HG03175 (cell line): ENCODE measurements around the gene RAB5B.
"Not testable (repeated sequence)": the region's sequence is repeated elsewhere in the genome, so short reads cannot be mapped to it uniquely, and the experiment has no call there.

Experiments
- ATAC-seq: cut with Tn5 transposase; IDR thresholded peaks from one replicate; pipeline ENCODE4 v1.9.1; 2021; ENCODE audit warnings: mild to moderate bottlenecking, moderate library complexity; ENCODE audit not compliant: unreplicated experiment

The RAB5B gene

GRCh38 chr12:55982319-55982936, 8.6 kb downstream of the RAB5B start:
- peak; percentile 91 for ATAC-seq

- ATAC-seq = no peak
Measured at GRCh38 chr12:55983232-55983842, 9.5 kb downstream of the RAB5B start.

- ATAC-seq = no peak
Measured at GRCh38 chr12:55984861-55985260, 11.0 kb downstream of the RAB5B start.

- no peak for ATAC-seq
Measured at GRCh38 chr12:55985341-55985740, 11.5 kb downstream of the RAB5B start.

- ATAC-seq = not testable (repeated sequence)
Measured at GRCh38 chr12:55985976-55986375, 12.1 kb downstream of the RAB5B start.

- ATAC-seq = no peak
Measured at GRCh38 chr12:55991110-55991509, 17.2 kb downstream of the RAB5B start.

- no peak for ATAC-seq
Measured at GRCh38 chr12:55993230-55993853, 19.5 kb downstream of the RAB5B start.

GRCh38 chr12:55995366-55995765, 21.5 kb downstream of the RAB5B start:
- no peak for ATAC-seq

GRCh38 chr12:55996201-55996714, 22.4 kb downstream of the RAB5B start:
- no peak for ATAC-seq

- peak; percentile 100 for ATAC-seq
Measured at GRCh38 chr12:55996715-55997534, 23.0 kb downstream of the RAB5B start, which contains the start of gene SUOX. SUOX (plus strand) TSS chr12:55997276; CDS start chr12:56002222, 4,946 bp downstream.

GRCh38 chr12:55997535-55997859, 23.6 kb downstream of the RAB5B start:
- no peak for ATAC-seq

- not testable (repeated sequence) for ATAC-seq
Measured at GRCh38 chr12:55999522-55999921, 25.6 kb downstream of the RAB5B start.

- ATAC-seq = not testable (repeated sequence)
Measured at GRCh38 chr12:55999999-56000540, 26.2 kb downstream of the RAB5B start.

GRCh38 chr12:56001487-56002100, 27.7 kb downstream of the RAB5B start:
- ATAC-seq = no peak

GRCh38 chr12:56003376-56003775, 29.5 kb downstream of the RAB5B start:
- ATAC-seq = not testable (repeated sequence)

- ATAC-seq = no peak
Measured at GRCh38 chr12:56004211-56004610, 30.3 kb downstream of the RAB5B start.

GRCh38 chr12:56007564-56008559, 34.0 kb downstream of the RAB5B start:
- peak; percentile 43 for ATAC-seq

- no peak for ATAC-seq
Measured at GRCh38 chr12:56010111-56010570, 36.3 kb downstream of the RAB5B start.

- no peak for ATAC-seq
Measured at GRCh38 chr12:56011509-56012090, 37.7 kb downstream of the RAB5B start.
